Stimulated activated CD8-positive, alpha-beta memory T cell treated with anti-CD3 and anti-CD28 coated beads, Interleukin-2, amount 100 ng/mL, for 48 hours (primary cell): ENCODE results near the gene OR52A5.

Experiments
- DNase-seq, 2 donors: peaks; one replicate each; pipeline ENCODE4 v3.0.0-alpha.2; 2020; ENCODE audit warnings: low read depth in 2 of 2

OR52A5 gene

DNA sequence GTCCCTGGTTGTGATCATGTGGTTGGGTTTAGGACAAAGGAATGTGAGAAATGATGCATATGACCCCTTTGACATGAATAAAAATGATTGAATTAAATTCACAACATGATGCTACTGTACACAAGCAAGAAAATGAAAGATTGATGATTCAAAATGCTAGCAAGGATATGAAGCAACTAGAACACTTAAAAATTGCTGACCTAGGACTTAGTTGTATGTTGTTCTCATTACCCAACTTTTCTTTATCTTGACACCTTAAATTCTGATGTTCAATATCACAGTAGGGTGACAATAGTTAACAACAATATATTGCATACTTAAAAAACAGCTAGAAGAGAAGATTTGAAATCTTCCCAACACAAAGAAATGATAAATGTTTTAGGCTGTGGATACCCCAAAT is 20.6 kb downstream of the OR52A5 start:
- DNase-seq = no peak

DNA sequence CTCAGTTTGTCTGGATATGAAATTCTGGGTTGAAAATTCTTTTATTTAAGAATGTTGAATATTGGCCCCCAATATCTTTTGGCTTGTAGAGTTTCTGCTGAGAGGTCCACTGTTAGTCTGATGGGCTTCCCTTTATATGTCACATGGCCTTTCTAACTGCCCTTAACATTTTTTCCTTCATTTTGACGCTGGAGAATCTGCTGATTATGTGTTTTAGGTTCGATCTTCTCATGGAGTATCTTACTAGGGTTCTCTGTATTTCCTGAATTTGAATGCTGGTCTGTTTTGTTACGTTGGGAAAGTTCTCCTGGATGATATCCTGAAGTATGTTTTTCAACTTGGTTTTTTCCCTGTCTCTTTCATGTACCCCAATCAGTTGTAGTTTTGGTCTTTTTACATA is 22.8 kb downstream of the OR52A5 start:
- DNase-seq = no peak

DNA sequence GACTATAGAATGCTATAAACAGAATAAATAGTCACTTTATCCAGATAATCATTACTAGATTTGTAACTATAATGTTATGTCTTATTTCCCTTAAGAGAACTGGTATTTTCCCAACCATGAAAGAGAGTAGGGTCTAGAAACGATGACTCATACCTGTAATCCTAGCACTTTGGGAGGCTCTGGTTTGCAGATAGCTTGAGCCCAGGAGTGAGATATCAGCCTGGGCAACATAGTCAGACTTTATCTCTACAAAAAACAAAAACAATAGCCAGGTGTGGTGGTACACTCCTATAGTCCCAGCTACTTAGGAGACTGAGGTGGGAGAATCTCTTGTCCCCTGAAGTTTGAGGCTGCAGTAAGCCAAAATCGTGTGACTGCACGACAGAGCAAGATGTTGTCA is 30.9 kb downstream of the OR52A5 start:
- no peak for DNase-seq

DNA sequence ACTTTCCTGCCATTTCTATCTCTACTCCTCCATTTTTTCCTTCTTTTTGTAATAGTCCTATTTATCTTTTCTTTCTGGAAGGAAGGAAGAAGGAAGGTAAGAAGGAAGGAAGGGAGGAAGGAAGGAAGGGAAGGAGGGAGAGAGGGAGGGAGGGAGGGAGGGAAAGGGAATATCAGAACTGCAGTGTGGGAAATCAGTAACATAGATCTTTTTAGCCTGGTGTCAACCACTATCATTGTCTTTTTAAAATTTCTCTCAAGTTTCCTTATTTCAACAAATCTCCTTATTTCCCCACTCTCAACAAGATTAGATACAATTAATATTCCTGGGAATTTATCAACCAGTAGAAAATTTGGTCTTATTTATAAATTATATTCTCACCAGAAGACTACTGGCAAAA is 35.1 kb downstream of the OR52A5 start:
- DNase-seq = no peak

DNA sequence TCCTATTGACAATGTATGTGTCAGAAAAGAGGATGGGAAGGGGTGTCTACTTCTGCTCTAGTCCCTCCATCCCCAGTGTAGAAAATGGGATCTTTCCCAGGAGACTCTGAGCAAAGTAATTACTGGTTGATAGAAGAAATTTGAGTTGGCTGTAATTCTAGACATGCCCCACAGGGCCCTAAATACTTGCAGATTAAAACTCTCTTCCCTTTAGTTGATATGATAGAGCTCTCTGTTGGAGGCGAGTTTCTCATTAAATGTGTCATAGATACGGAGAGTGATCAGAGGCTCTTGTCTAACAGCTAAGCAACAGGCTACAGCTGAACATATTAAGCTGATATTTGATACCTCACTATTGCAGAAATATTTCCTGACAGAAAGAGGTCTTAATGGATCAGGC is 35.9 kb downstream of the OR52A5 start:
- DNase-seq = no peak

DNA sequence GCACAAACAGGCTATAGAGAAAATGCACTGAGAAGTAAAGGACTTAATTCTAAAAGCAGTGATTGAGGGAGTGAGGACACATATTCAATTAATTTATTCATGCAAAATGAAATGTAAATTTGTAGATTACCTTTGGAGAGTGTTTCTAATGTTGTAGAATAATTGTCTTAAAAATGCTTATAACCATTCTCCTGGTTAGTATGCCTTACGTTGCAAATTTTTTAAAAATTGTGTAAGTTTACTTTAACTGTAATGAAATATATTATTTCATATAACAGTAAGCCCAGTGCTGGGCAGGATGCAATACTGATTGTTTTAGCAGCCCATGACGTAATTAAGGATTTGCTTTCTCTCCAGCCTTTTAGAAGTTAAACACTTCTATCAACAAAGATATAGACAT is 42.1 kb downstream of the OR52A5 start:
- no peak for DNase-seq

DNA sequence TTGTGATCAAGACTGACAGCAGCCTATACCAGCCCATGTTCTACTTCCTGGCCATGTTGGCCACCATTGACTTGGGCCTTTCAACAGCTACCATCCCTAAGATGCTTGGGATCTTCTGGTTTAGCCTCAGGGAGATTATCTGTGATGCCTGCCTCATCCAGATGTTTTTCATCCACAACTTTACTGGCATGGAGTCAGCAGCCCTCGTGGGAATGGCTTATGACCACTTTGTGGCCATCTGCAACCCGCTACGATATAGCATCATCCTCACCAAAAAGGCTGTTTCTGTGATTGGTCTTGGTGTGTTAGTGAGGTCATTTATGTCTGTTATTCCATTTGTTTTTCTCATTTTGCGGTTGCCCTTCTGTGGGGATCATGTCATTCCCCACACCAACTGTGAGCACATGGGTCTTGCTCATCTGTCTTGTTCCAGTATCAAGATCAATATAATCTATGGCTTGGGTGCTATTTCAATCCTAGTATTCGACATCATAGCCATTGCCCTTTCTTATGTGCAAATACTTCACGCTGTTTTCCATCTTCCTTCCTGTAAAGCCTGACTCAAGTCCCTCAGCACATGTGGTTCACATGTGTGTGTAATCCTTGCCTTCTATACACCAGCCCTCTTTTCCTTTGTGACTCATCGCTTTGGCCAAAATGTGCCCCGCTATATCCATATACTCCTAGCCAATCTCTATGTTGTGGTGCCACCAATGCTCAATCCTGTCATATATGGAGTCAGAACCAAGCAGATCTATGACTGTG is 45.2 kb downstream of the OR52A5 start:
- DNase-seq = no peak

DNA sequence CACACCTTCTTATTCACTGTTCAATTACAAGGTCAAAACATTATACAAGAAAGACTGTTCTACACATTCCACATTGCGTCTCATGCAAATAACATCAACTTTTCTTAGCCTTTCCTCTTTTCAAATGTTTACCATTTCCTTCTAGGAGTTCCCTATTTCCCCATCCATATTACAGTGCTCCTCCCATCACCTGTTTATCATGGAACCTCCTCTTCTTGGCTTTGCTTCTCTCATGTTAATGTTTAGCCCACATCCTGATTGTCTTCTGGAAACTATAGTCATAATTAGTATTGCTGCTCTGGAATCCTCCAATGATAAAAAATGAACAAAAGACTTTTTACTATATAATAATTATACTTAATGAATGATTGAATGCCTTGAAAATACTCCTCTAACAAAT is 47.5 kb downstream of the OR52A5 start:
- DNase-seq = no peak

DNA sequence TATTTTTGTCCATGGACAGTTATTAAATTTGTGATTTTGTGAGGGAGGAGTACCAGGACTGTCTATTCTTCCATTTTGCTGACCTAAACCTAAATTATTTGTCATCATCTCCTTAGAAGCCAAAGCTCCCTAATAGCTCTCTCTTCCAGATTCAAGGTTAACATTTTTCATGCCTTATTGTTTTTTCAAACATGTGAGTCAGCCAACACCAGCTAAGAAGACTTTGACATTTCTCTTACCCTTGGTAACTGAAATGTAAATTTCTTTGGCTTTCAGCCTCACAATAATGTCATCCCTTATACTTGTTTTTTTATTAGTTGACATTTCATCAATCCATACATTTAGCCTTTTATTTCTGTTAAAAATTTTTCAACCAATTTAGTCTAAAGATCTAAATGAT is 49.6 kb downstream of the OR52A5 start:
- no peak for DNase-seq

DNA sequence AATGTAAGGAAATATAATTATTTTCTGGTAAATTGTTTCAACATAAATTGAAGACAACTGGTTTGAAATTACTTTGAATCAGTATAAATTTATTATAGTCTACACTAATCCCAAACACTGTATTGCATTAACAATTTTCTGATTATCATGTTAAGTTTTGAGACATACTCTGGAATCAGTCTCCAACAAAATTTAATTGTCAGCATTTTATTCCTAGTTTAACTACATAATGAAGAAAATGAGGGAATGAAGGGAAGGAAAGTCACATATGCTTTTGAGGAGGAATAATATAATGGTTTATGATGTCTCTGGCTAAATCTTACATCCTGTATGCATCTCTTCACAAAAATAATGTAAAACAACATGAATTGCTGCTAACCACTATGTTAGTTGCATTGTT is 54.6 kb downstream of the OR52A5 start:
- DNase-seq = no peak

DNA sequence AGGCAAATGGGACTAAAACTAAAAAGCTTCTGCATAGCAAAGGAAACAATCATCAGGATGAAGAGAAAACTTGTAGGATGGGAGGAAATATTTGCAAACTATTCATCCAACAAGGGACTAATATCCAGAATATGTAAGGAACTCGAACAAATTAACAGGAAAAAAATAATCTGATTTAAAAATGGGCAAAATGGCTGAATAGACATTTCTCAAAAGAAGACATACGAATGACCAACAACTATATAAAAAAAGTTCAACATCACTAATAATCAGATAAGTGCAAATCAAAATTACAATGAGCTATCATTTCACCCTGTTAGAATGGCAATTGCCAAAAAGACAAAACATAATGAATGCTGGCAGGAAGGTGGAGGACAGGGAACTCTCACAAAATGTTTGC is 56.8 kb downstream of the OR52A5 start:
- DNase-seq = no peak
